Breast epithelium (tissue), 3 donors: ENCODE data around the gene PHF21A.

Experiments
- CTCF ChIP-seq, 3 donors: fragments of 450-650 bp; IDR thresholded peaks; one replicate each; pipeline ENCODE4 v1.5.1; 2016 to 2017; ENCODE audit warnings: antibody characterized with exemption in 3 of 3, mild to moderate bottlenecking in 3 of 3, moderate library complexity in 3 of 3
- POLR2A ChIP-seq: fragments of 450-650 bp; IDR thresholded peaks from one replicate; pipeline ENCODE4 v1.6.1; 2016; ENCODE audit warnings: antibody characterized with exemption, mild to moderate bottlenecking, moderate library complexity
- POLR2AphosphoS5 ChIP-seq, 3 donors: sonication (generic); formaldehyde crosslinking; IDR thresholded peaks; one replicate each; pipeline ENCODE4 v1.6.1; 2017; ENCODE audit warnings: antibody characterized with exemption in 3 of 3

- TF ChIP-seq POLR2AphosphoS5 (IDR thresholded peaks at IDR 0.05), result no peak
- TF ChIP-seq POLR2A, result no peak
- no peak for TF ChIP-seq CTCF (IDR thresholded peaks at IDR 0.05)
Observed at GRCh38 chr11:46049325-46049897, 71.8 kb downstream of the PHF21A start.
